ENCODE measurements around the gene CYP46A1. TPM values are rescaled to one million over a fixed set of nuclear protein-coding genes. Genes with fewer than 3 reads are reported as not detected.

CYP46A1 gene
- total and polyA plus RNA-seq, 2 donors (not counting 1 experiment from before 2014, with no cell fraction given) = 0.27 to 0.28 TPM

GRCh38 chr14:99658218-99658845 is 25.8 kb upstream of the CYP46A1 start:
- H3K9ac ChIP-seq (ENCODE audit: low read length) = no peak overlapping the region
- no peak overlapping the region for H3K4me3 ChIP-seq (ENCODE audit: control extremely low read depth in 1 of 5, extremely low read depth in 1 of 5, insufficient read depth in 1 of 5, low read depth in 2 of 5, low read length in 4 of 5)
- no peaks in the 10 kb centered on the region for H4K20me1 ChIP-seq (ENCODE audit: control insufficient read depth, insufficient read depth, low read length, poor library complexity, severe bottlenecking)
- ChIA-PET POLR2A (no interaction called here), CTCF (no interaction called here)
- H3K4me2 ChIP-seq (replicated peaks; ENCODE audit: low read depth, low read length, poor library complexity, severe bottlenecking) = no peak overlapping the region
- H3K79me2 ChIP-seq (ENCODE audit: control insufficient read depth, insufficient read depth, low read length) = no peaks in the 10 kb centered on the region
- peaks cover 0 to 24% (median 12%) of the 10 kb centered on the region in 4 experiments for H3K27me3 ChIP-seq (replicated peaks in 1 of 4; ENCODE audit: control extremely low read depth in 1 of 4, control insufficient read depth in 3 of 4, insufficient read depth in 4 of 4, low read length in 3 of 4)
- 68% methylated on average over 15 of the region's 15 CpGs for WGBS (ENCODE audit: insufficient coverage)
- no peak for TF ChIP-seq CTCF (IDR thresholded peaks at IDR 0.05)
- TF ChIP-seq EZH2 (IDR thresholded peaks at IDR 0.05; ENCODE audit: borderline replicate concordance, insufficient read depth, low read depth, low read length, poor library complexity, severe bottlenecking) = no peak
- Mint-ChIP-seq H3K4me3 (no peak overlapping the region), H3K4me1 (peaks cover 4% of the 10 kb centered on the region), H3K27me3 (peaks cover 70% of the 10 kb centered on the region), H3K27ac (no peak overlapping the region), H3K9me3 (ENCODE audit: insufficient read depth) (peaks cover 3% of the 10 kb centered on the region)
- no peaks in the 10 kb centered on the region for H3K4me1 ChIP-seq (ENCODE audit: control insufficient read depth in 2 of 2, insufficient read depth in 2 of 2, low read length in 2 of 2)
- H3K36me3 ChIP-seq (replicated peaks in 1 of 2; ENCODE audit: control extremely low read depth in 1 of 2, control insufficient read depth in 1 of 2, extremely low read depth in 1 of 2, insufficient read depth in 2 of 2, low read length in 1 of 2) = no peaks in the 10 kb centered on the region
- no peak overlapping the region for H2AFZ ChIP-seq (ENCODE audit: insufficient read depth, low read depth, low read length, poor library complexity, severe bottlenecking)
- ATAC-seq (ENCODE audit: low read depth) = no peak
- H3K9me3 ChIP-seq (ENCODE audit: control extremely low read depth in 1 of 3, control insufficient read depth in 2 of 3, insufficient read depth in 1 of 3, low read length in 2 of 3) = peaks cover 0 to 2% (median 0%) of the 10 kb centered on the region in 3 donors
- intact Hi-C loops (cut with micrococcal nuclease) = no loop called here
- no peak overlapping the region for H3K27ac ChIP-seq (ENCODE audit: low read length in 2 of 2)
- DNase-seq = no peak

DNA sequence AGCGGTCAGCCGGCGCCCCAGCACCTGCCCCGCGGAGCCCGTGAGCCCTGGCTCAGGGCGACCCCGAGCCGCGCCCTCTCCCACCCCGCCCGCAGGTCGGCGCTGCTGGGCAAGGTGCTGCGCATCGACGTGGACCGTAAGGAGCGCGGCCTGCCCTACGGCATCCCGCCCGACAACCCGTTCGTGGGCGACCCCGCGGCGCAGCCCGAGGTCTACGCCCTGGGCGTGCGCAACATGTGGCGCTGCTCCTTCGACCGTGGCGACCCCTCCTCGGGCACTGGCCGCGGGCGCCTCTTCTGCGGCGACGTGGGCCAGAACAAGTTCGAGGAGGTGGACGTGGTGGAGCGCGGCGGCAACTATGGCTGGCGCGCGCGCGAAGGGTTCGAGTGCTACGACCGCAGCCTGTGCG is 24.8 kb upstream of the CYP46A1 start:
- ChIA-PET POLR2A (no interaction called here), CTCF (no interaction called here)
- Histone ChIP-seq H3K27me3 (replicated peaks in 1 of 4; ENCODE audit: control extremely low read depth in 1 of 4, control insufficient read depth in 3 of 4, insufficient read depth in 4 of 4, low read length in 3 of 4) (peaks cover 0 to 24% (median 12%) of the 10 kb centered on the region in 4 experiments), H4K20me1 (ENCODE audit: control insufficient read depth, insufficient read depth, low read length, poor library complexity, severe bottlenecking) (no peaks in the 10 kb centered on the region), H3K4me1 (ENCODE audit: control insufficient read depth in 2 of 2, insufficient read depth in 2 of 2, low read length in 2 of 2) (peaks cover 0 to 4% of the 10 kb centered on the region in 2 donors), H3K9me3 (ENCODE audit: control extremely low read depth in 1 of 3, control insufficient read depth in 2 of 3, insufficient read depth in 1 of 3, low read length in 2 of 3) (peaks cover 0 to 2% (median 0%) of the 10 kb centered on the region in 3 donors), H2AFZ (ENCODE audit: insufficient read depth, low read depth, low read length, poor library complexity, severe bottlenecking) (no peak overlapping the region), H3K79me2 (ENCODE audit: control insufficient read depth, insufficient read depth, low read length) (no peaks in the 10 kb centered on the region), H3K4me2 (replicated peaks; ENCODE audit: low read depth, low read length, poor library complexity, severe bottlenecking) (no peak overlapping the region), H3K9ac (ENCODE audit: low read length) (no peak overlapping the region), H3K4me3 (ENCODE audit: control extremely low read depth in 1 of 5, extremely low read depth in 1 of 5, insufficient read depth in 1 of 5, low read depth in 2 of 5, low read length in 4 of 5) (no peak overlapping the region), H3K27ac (ENCODE audit: low read length in 2 of 2) (no peak overlapping the region), H3K36me3 (replicated peaks in 1 of 2; ENCODE audit: control extremely low read depth in 1 of 2, control insufficient read depth in 1 of 2, extremely low read depth in 1 of 2, insufficient read depth in 2 of 2, low read length in 1 of 2) (no peaks in the 10 kb centered on the region)
- H3K4me3 Mint-ChIP-seq = no peak overlapping the region
- DNase-seq = no peak
- H3K27me3 Mint-ChIP-seq = peaks cover 66% of the 10 kb centered on the region
- H3K4me1 Mint-ChIP-seq = peaks cover 4% of the 10 kb centered on the region
- ATAC-seq (ENCODE audit: low read depth) = no peak
- no peak for TF ChIP-seq EZH2 (IDR thresholded peaks at IDR 0.05; ENCODE audit: borderline replicate concordance, insufficient read depth, low read depth, low read length, poor library complexity, severe bottlenecking)
- no peak for TF ChIP-seq CTCF (IDR thresholded peaks at IDR 0.05)
- intact Hi-C loops (cut with micrococcal nuclease) = no loop called here
- peaks cover 3% of the 10 kb centered on the region for H3K9me3 Mint-ChIP-seq (ENCODE audit: insufficient read depth)
- no peak overlapping the region for H3K27ac Mint-ChIP-seq
- WGBS (ENCODE audit: insufficient coverage) = 12% methylated on average over 47 of the region's 58 CpGs

Data from B cell (primary cell).